Right lobe of liver (tissue), 6 donors: ENCODE results near the gene KIF23. TPM values are rescaled to one million over a fixed set of nuclear protein-coding genes. Genes with fewer than 3 reads are reported as not detected.

Source experiments
- ATAC-seq, 4 donors: fragments of 200-7000 bp; cut with Tn5 transposase; one replicate each; pipeline ENCODE4 v1.9.1; 2020; ENCODE audit warnings: mild to moderate bottlenecking in 4 of 4, moderate library complexity in 4 of 4
- DNase-seq, 3 donors: peaks; one replicate each; pipeline ENCODE4 v3.0.0-alpha.2; 2020
- H3K27ac ChIP-seq, 3 donors: fragments of 200-600 bp; one replicate each; pipeline ENCODE4 v1.8.0; 2022
- H3K27me3 ChIP-seq, 2 donors: fragments of 200-600 bp; one replicate each; pipeline ENCODE4 v1.8.0; 2022
- H3K36me3 ChIP-seq, 4 donors: fragments of 200-600 bp; sonication (generic) in 1 of 4; one replicate each; pipeline versions ENCODE4 v1.5.1 to v1.8.0; 2017 to 2022; ENCODE audit warnings: control low read depth in 1 of 4
- H3K4me1 ChIP-seq, 4 donors: fragments of 200-600 bp; sonication (generic) in 1 of 4; one replicate each; pipeline versions ENCODE4 v1.5.1 to v1.8.0; 2017 to 2022; ENCODE audit warnings: control low read depth in 1 of 4
- H3K4me3 ChIP-seq, 3 donors: fragments of 200-600 bp; one replicate each; pipeline ENCODE4 v1.8.0; 2022
- H3K9me3 ChIP-seq, 4 donors: fragments of 200-600 bp; sonication (generic) in 1 of 4; one replicate each; pipeline versions ENCODE4 v1.5.1 to v1.8.0; 2017 to 2022; ENCODE audit warnings: control low read depth in 1 of 4
- POLR2A ChIP-seq: fragments of 450-650 bp; IDR thresholded peaks from one replicate; pipeline ENCODE4 v1.6.1; 2017; ENCODE audit warnings: antibody characterized with exemption, mild to moderate bottlenecking
- WGBS: methylation state at CpG from one replicate; pipeline ENCODE4 v1.1.6; 2018; ENCODE audit warnings: low coverage, low lambda C conversion rate; ENCODE audit not compliant: insufficient coverage; ENCODE audit errors: missing lambda C conversion rate; 5-methylcytosine and 5-hydroxymethylcytosine counted together
- intact Hi-C, 2 donors: fragments of 100-400 bp; cut with DNase I; formaldehyde crosslinking; loops; one replicate each; pipeline versions ENCODE4 v1.11.2 to v1.14.1; 2022
- total RNA-seq, 6 experiments: library from RNA; depleted of rRNA in 2 of 6; stranded (reverse); fragments of >200 nt in 2 of 6; fragmentation: NEBNext Ultra II Directional in 3 of 6; extraction: Animal tissue kit (Norgen Biotek cat#: 25700) in 3 of 6; gene quantifications; one replicate each; pipeline versions ENCODE4 v1.1.0 to v1.2.4, GENCODE V29; 2016 to 2023
- TF ChIP-seq, protein P1 (sequence below), 4 donors: fragments of 200-600 bp in 3 of 4; fragments of 450-650 bp in 1 of 4; IDR thresholded peaks; one replicate each; pipeline versions ENCODE4 v1.5.1 to v1.8.0; 2016 to 2022; ENCODE audit warnings: antibody characterized with exemption in 4 of 4, mild to moderate bottlenecking in 2 of 4
- donor health status: DM: no; HTN: yes; CAD: no.
- donor health status: DM: no; HTN: no; CAD: no.
- donor health status: DM: no; HTN: no; CAD: no.
- donor health status: DM: no; HTN: yes; CAD: no.
- donor health status: DM: no; HTN: yes; CAD: no.

The KIF23 gene
- total RNA-seq, 6 experiments from 2014 or later: 0.09 to 2.2 (median 1.2) TPM

DNA sequence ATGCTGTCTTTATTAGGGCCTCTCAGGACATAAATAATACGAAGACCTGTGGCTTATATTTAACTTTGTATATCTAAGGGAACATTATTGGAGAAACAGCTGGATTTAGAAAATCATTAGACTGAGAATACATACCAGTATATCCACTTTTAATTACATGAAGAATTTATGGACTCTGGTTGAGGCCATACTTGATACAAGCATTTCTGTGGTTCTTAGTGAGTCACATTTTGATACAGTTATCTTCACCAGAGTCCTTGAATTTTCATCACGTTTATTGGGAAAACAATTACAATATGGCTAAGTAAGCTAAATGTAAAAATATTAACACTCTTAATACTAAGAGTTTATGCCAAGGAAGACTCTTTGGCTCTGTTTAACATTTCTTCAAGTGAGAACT is 9.9 kb downstream of the KIF23 start:
- TF ChIP-seq, protein P1, sequence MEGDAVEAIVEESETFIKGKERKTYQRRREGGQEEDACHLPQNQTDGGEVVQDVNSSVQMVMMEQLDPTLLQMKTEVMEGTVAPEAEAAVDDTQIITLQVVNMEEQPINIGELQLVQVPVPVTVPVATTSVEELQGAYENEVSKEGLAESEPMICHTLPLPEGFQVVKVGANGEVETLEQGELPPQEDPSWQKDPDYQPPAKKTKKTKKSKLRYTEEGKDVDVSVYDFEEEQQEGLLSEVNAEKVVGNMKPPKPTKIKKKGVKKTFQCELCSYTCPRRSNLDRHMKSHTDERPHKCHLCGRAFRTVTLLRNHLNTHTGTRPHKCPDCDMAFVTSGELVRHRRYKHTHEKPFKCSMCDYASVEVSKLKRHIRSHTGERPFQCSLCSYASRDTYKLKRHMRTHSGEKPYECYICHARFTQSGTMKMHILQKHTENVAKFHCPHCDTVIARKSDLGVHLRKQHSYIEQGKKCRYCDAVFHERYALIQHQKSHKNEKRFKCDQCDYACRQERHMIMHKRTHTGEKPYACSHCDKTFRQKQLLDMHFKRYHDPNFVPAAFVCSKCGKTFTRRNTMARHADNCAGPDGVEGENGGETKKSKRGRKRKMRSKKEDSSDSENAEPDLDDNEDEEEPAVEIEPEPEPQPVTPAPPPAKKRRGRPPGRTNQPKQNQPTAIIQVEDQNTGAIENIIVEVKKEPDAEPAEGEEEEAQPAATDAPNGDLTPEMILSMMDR (IDR thresholded peaks at IDR 0.05): no peak
- TF ChIP-seq POLR2A: no peak
- Histone ChIP-seq H3K27ac (no peak overlapping the region), H3K27me3 (no peaks in the 10 kb centered on the region), H3K36me3 (no peaks in the 10 kb centered on the region), H3K4me3 (no peak overlapping the region), H3K4me1 (no peaks in the 10 kb centered on the region), H3K9me3 (no peaks in the 10 kb centered on the region)
- DNase-seq (no peak), ATAC-seq (no peak)
- 84% methylated on average over 2 of the region's 2 CpGs for WGBS
- intact Hi-C loops: no loop called here

DNA sequence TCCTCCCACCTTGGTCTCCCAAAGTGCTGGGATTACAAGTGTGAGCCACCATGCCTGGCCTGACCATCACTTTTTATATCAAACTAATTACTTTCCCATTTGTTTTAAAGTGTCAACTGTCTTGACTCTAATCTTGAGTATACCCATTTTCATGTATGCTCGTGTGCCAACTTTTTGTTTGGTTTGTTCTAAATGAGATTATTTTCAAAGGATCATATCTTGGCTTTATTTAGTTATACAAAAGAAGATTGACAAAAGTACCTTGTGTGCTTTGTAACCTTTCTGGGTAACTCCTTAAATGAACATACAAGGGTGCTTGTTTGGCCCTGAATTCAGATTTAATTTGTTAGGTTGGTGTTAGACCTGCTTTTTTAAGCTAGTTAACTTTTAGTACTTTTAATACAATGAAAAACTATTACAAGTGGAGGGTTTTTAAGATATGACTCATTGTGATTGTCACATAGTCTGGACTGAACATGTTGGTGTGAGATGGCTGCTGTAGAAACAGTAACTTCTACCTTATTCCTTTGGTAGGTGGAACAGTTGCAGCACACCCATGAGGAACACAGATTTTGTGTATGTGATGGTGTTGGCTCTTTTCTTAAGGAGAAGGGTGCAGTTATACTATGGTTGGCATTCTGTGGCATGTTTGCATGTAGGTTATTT is 10.7 kb downstream of the KIF23 start:
- no peak for DNase-seq

DNA sequence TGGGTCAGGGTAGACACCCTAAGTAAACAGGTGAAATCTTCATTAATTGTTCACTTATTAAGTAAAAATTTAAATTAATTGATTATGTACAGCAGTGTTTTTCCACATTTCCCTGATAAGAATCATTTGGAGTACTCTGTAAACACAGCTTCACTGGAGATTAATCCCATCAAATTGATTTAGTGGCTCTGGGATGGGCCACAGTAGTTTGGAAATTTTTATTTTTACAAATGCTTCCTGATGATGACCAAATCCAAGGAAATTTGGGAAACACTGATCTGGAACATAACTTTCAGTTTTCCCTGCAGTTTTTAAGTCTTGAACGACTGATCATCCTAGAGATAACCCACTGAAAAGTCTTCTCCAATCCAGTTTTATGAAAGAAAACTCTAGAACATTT is 19.7 kb downstream of the KIF23 start:
- H3K27ac ChIP-seq: no peak overlapping the region
- no peaks in the 10 kb centered on the region for H3K9me3 ChIP-seq
- 27% methylated on average over 1 of the region's 1 CpG for WGBS
- intact Hi-C loops: no loop called here
- ATAC-seq (peak in 1 of 4 donors; percentile 55), DNase-seq (no peak)
- no peaks in the 10 kb centered on the region for H3K36me3 ChIP-seq
- H3K27me3 ChIP-seq: no peaks in the 10 kb centered on the region
- no peak for TF ChIP-seq POLR2A
- H3K4me3 ChIP-seq: no peak overlapping the region
- no peaks in the 10 kb centered on the region for H3K4me1 ChIP-seq

More for the DNA sequence above, 10.7 kb downstream of the KIF23 start:
- no peaks in the 10 kb centered on the region for H3K9me3 ChIP-seq
- TF ChIP-seq, protein P1 (IDR thresholded peaks at IDR 0.05): no peak
- TF ChIP-seq POLR2A: no peak
- no peak overlapping the region for H3K4me3 ChIP-seq
- ATAC-seq: no peak
- H3K27me3 ChIP-seq: no peaks in the 10 kb centered on the region
- intact Hi-C loops: no loop called here
- H3K27ac ChIP-seq: no peak overlapping the region
- H3K36me3 ChIP-seq: no peaks in the 10 kb centered on the region
- H3K4me1 ChIP-seq: no peaks in the 10 kb centered on the region
- WGBS: 93% methylated on average over 1 of the region's 1 CpG

DNA sequence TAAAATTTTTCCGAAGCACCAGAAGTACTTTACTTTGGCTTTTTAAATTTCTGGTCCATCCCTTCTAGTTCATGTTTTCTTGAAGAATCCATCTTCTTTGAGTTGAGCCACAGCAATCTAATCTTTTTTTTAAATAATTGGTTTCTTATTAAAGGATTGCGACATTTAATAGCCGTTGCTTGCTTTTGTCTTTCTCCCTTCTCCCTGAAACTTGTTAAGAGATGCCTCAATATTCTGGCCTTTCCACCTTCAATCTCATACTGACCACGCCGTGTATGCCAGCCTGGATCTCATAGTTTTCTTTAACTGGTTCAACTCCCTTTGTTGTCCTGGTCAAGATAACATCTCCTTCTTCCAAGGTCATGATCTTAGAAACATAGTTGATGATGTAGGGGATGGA is 20.1 kb downstream of the KIF23 start:
- Histone ChIP-seq H3K4me3 (no peak overlapping the region), H3K27me3 (no peaks in the 10 kb centered on the region), H3K4me1 (no peaks in the 10 kb centered on the region), H3K27ac (no peak overlapping the region), H3K36me3 (no peaks in the 10 kb centered on the region), H3K9me3 (no peaks in the 10 kb centered on the region)
- TF ChIP-seq POLR2A: no peak
- TF ChIP-seq, protein P1 (IDR thresholded peaks at IDR 0.05): no peak
- WGBS: 84% methylated on average over 5 of the region's 5 CpGs
- intact Hi-C loops: no loop called here
- no peak for ATAC-seq
- no peak for DNase-seq

DNA sequence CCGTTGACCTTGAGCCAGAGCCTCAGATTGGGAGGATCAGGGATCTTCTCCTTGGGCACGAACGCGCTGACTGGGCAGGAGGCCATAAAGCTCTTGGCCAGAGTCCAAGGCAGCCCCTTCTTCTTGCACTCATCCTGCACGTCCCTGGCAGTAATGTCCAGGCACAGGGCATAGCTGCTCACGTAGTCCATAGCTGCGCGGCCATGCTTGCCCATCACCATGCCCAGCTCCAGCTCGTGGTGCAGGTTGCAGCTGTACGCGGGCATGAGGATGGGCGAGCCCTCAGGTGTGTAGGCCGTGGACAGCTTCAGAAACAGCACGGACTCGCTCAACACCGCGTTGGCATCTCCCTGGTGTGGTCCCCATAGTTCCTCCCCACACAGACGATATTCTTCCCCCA is 20.5 kb downstream of the KIF23 start:
- H3K36me3 ChIP-seq: no peaks in the 10 kb centered on the region
- no peak for ATAC-seq
- intact Hi-C loops: no loop called here
- TF ChIP-seq, protein P1 (IDR thresholded peaks at IDR 0.05): no peak
- no peak for TF ChIP-seq POLR2A
- no peak overlapping the region for H3K4me3 ChIP-seq
- no peaks in the 10 kb centered on the region for H3K27me3 ChIP-seq
- H3K9me3 ChIP-seq: no peaks in the 10 kb centered on the region
- no peak for DNase-seq
- H3K4me1 ChIP-seq: no peaks in the 10 kb centered on the region
- no peak overlapping the region for H3K27ac ChIP-seq
- WGBS: 94% methylated on average over 8 of the region's 18 CpGs
